Testis (tissue), 2 donors: ENCODE results near the gene IGFLR1.

Source experiments
- CTCF ChIP-seq, 3 experiments: fragments of 450-650 bp in 2 of 3; fragments of 200-600 bp in 1 of 3; sonication (generic) in 1 of 3; IDR thresholded peaks; one replicate each; pipeline ENCODE4 v1.5.1; 2016 to 2019; ENCODE audit warnings: antibody characterized with exemption in 3 of 3, mild to moderate bottlenecking in 2 of 3, moderate library complexity in 1 of 3
- POLR2A ChIP-seq: fragments of 450-650 bp; IDR thresholded peaks from one replicate; pipeline ENCODE4 v1.6.1; 2017; ENCODE audit warnings: antibody characterized with exemption, mild to moderate bottlenecking, moderate library complexity

- TF ChIP-seq POLR2A (no peak), CTCF (IDR thresholded peaks at IDR 0.05) (no peak)
Observed at GRCh38 chr19:35764432-35765315, 22.4 kb upstream of the IGFLR1 start.
